8988T (cell line): ENCODE data around the gene POLDIP3.
"Not testable (repeated sequence)": the region's sequence is repeated elsewhere in the genome, so short reads cannot be mapped to it uniquely, and the experiment has no call there.

ENCODE experiments used
- DNase-seq: peaks from one replicate; pipeline ENCODE4 v3.0.0; 2011

POLDIP3 gene

GRCh38 chr22:42619261-42620063 is 4.8 kb upstream of the POLDIP3 start:
- DNase-seq = no peak

GRCh38 chr22:42617155-42617983 is 2.7 kb upstream of the POLDIP3 start:
- no peak for DNase-seq

GRCh38 chr22:42615860-42616175 is 1.1 kb upstream of the POLDIP3 start:
- not testable (repeated sequence) for DNase-seq

GRCh38 chr22:42615092-42615859 is 593 bp upstream of the POLDIP3 start:
- DNase-seq = peak; percentile 55

GRCh38 chr22:42613872-42614301 is 796 bp downstream of the POLDIP3 start:
- no peak for DNase-seq

- no peak for DNase-seq
These were observed 2.3 kb downstream of the POLDIP3 start for GRCh38 chr22:42612336-42612735.

- no peak for DNase-seq
These were observed 3.6 kb downstream of the POLDIP3 start for GRCh38 chr22:42611051-42611450.

GRCh38 chr22:42610186-42610585 is 4.5 kb downstream of the POLDIP3 start:
- no peak for DNase-seq

GRCh38 chr22:42608823-42609361 is 5.8 kb downstream of the POLDIP3 start:
- no peak for DNase-seq

- DNase-seq = no peak
These were observed 6.4 kb downstream of the POLDIP3 start for GRCh38 chr22:42608136-42608822.

GRCh38 chr22:42607641-42608040 is 7.0 kb downstream of the POLDIP3 start:
- DNase-seq = not testable (repeated sequence)

GRCh38 chr22:42604403-42604802 is 10.3 kb downstream of the POLDIP3 start:
- DNase-seq = no peak

GRCh38 chr22:42603427-42603826 is 11.3 kb downstream of the POLDIP3 start:
- no peak for DNase-seq

- no peak for DNase-seq
These were observed 12.2 kb downstream of the POLDIP3 start for GRCh38 chr22:42602470-42602869.

GRCh38 chr22:42601879-42602465 is 12.7 kb downstream of the POLDIP3 start:
- DNase-seq = no peak

GRCh38 chr22:42596863-42597530 is 17.7 kb downstream of the POLDIP3 start:
- no peak for DNase-seq

- DNase-seq = no peak
These were observed 18.3 kb downstream of the POLDIP3 start for GRCh38 chr22:42596336-42596735.

GRCh38 chr22:42595434-42595833 is 19.2 kb downstream of the POLDIP3 start:
- DNase-seq = no peak

GRCh38 chr22:42591987-42592386 is 22.7 kb downstream of the POLDIP3 start:
- no peak for DNase-seq

GRCh38 chr22:42587588-42588175 is 27.0 kb downstream of the POLDIP3 start:
- no peak for DNase-seq

- no peak for DNase-seq
These were observed 28.3 kb downstream of the POLDIP3 start for GRCh38 chr22:42586381-42586780.
